GM12878 (cell line): ENCODE results near the gene GNG12. TPM values are rescaled to one million over a fixed set of nuclear protein-coding genes. Genes with fewer than 3 reads are reported as not detected.

Experiments
- BCL3 ChIP-seq: IDR thresholded peaks from 2 replicates; pipeline ENCODE4 v1.6.1; 2011; ENCODE audit warnings: borderline replicate concordance, low read depth, mild to moderate bottlenecking, moderate library complexity, low read length; ENCODE audit not compliant: insufficient read depth, poor library complexity, severe bottlenecking
- CREM ChIP-seq: IDR thresholded peaks from 2 replicates; pipeline ENCODE4 v1.6.1; 2014; ENCODE audit warnings: antibody characterized with exemption, low read depth
- DPF2 ChIP-seq: fragments of 450-650 bp; IDR thresholded peaks from 2 replicates; pipeline ENCODE4 v1.6.1; 2017; ENCODE audit warnings: mild to moderate bottlenecking
- E2F4 ChIP-seq: IDR thresholded peaks from 2 replicates; pipeline ENCODE4 v1.6.1; 2012; ENCODE audit warnings: low read depth, low read length, improper control_type of control experiment
- IKZF2 ChIP-seq, 2 experiments: fragments of 450-650 bp; IDR thresholded peaks; 2 replicates each; pipeline ENCODE4 v1.6.1; 2017; ENCODE audit warnings: mild to moderate bottlenecking in 2 of 2, moderate library complexity in 2 of 2
- IRF4 ChIP-seq: IDR thresholded peaks from 2 replicates; pipeline ENCODE4 v1.6.1; 2011; ENCODE audit warnings: low read depth, low read length
- MTA2 ChIP-seq: fragments of 450-650 bp; IDR thresholded peaks from 2 replicates; pipeline ENCODE4 v1.6.1; 2016; ENCODE audit warnings: low read depth, mild to moderate bottlenecking, moderate library complexity
- MYB ChIP-seq: fragments of 150-350 bp; IDR thresholded peaks from 2 replicates; pipeline ENCODE4 v1.6.1; 2014; ENCODE audit warnings: mild to moderate bottlenecking, low read depth, low read length, borderline replicate concordance
- NBN ChIP-seq: fragments of 450-650 bp; IDR thresholded peaks from 2 replicates; pipeline ENCODE4 v1.6.1; 2016
- NFXL1 ChIP-seq: fragments of 450-650 bp; IDR thresholded peaks from 2 replicates; pipeline ENCODE4 v1.6.1; 2017; ENCODE audit warnings: antibody characterized with exemption, mild to moderate bottlenecking, borderline replicate concordance
- PRDM15 ChIP-seq: fragments of 450-650 bp; formaldehyde crosslinking; IDR thresholded peaks from 2 replicates; pipeline ENCODE4 v1.4.0; 2020; ENCODE audit warnings: mild to moderate bottlenecking, moderate library complexity
- SP1 ChIP-seq: IDR thresholded peaks from one replicate; pipeline ENCODE4 v1.6.1; 2011; ENCODE audit warnings: low read depth, low read length
- TARDBP ChIP-seq: IDR thresholded peaks from 2 replicates; pipeline ENCODE4 v1.6.1; 2016; ENCODE audit warnings: borderline replicate concordance
- ZBTB40 ChIP-seq: fragments of 450-650 bp; IDR thresholded peaks from 2 replicates; pipeline ENCODE4 v1.6.1; 2016; ENCODE audit warnings: mild to moderate bottlenecking, moderate library complexity, borderline replicate concordance
- ZNF622 ChIP-seq: fragments of 450-650 bp; IDR thresholded peaks from 2 replicates; pipeline ENCODE4 v1.6.1; 2017; ENCODE audit warnings: mild to moderate bottlenecking, inconsistent platforms
- ZNF687 ChIP-seq: fragments of 450-650 bp; IDR thresholded peaks from 2 replicates; pipeline ENCODE4 v1.6.1; 2017; ENCODE audit warnings: mild to moderate bottlenecking, moderate library complexity
- polyA plus RNA-seq, 11 experiments: library from polyadenylated mRNA; depleted of rRNA in 4 of 11; unstranded in 6 of 11; stranded (reverse) in 5 of 11; fragments of >200 nt; fragmentation: Nextera tagmentation in 4 of 11; fragmentation: Illumina TruSeq in 1 of 11; extraction: Ambion mirVana in 4 of 11; extraction: Trizol in 1 of 11; gene quantifications; 1 replicate in 1 of 11; 2 replicates in 10 of 11; pipeline versions ENCODE4 v1.2.1 to v1.2.3, GENCODE V29; 2011 to 2016; ENCODE audit warnings: inconsistent platforms in 2 of 11, missing spikeins in 2 of 11, low read depth in 1 of 11
- total RNA-seq, 4 experiments: library from RNA; depleted of rRNA in 3 of 4; stranded (reverse); fragments of >200 nt in 3 of 4; fragmentation: Illumina TruSeq in 1 of 4; extraction: Trizol in 1 of 4; gene quantifications; 2 replicates each; pipeline versions ENCODE4 v1.2.1 to v1.2.3, GENCODE V29; 2013 to 2021

GNG12 gene
- total and polyA plus RNA-seq, 10 of the 15 experiments (the other 5 are each of a cell fraction or from before 2014, with no cell fraction given), result 0.22 to 32.8 (median 0.35) TPM

- TF ChIP-seq PRDM15, result no peak
- no peak for TF ChIP-seq ZNF687
- no peak for TF ChIP-seq SP1
- TF ChIP-seq TARDBP, result no peak
- TF ChIP-seq IKZF2 (IDR thresholded peaks at IDR 0.05), result peak; percentile 63 to 67; a peak in 3 of 4 replicates
- no peak for TF ChIP-seq BCL3
- peak; percentile 50; the same call in 1 of the 2 replicates for TF ChIP-seq MTA2
- TF ChIP-seq CREM, result no peak
- TF ChIP-seq ZBTB40, result no peak
- no peak for TF ChIP-seq NBN
- TF ChIP-seq MYB, result no peak
- no peak for TF ChIP-seq IRF4
- no peak for TF ChIP-seq ZNF622
- TF ChIP-seq NFXL1, result no peak
- TF ChIP-seq E2F4, result no peak
- 0 out of 2 replicates have a peak, but pooled peaks have one; percentile 27 for TF ChIP-seq DPF2
Measured at GRCh38 chr1:67834246-67834877, 1.1 kb upstream of the GNG12 start (continued).
